SH-SY5Y (cell line): ENCODE measurements around the gene BBS9.

Experiments used
- GATA2 ChIP-seq: IDR thresholded peaks from 2 replicates; pipeline ENCODE4 v1.6.1; 2011; ENCODE audit warnings: mild to moderate bottlenecking, low read depth, low read length
- GATA3 ChIP-seq: IDR thresholded peaks from 2 replicates; pipeline ENCODE4 v1.6.1; 2011; ENCODE audit warnings: low read depth, mild to moderate bottlenecking, low read length, moderate library complexity

BBS9 gene

DNA sequence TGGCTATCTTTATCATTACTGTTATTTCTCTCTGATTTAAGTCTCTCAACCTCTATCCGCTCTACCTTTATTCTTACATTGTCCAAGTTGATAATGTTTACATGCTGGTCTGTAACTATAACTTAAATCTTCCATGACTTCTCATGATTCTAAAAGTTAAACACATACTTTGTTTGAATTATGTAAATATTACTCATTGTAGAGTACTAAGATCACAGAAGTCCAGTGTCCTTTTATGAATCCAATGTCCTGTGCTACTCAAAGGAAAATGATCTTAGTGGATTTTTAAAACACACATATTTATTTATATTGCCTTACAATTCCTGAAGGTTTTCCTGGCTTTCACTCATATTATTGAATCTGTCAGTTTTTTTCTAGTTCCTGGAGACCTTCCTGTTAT is 70.9 kb downstream of the BBS9 start:
- TF ChIP-seq GATA2: no peak
- TF ChIP-seq GATA3: no peak

DNA sequence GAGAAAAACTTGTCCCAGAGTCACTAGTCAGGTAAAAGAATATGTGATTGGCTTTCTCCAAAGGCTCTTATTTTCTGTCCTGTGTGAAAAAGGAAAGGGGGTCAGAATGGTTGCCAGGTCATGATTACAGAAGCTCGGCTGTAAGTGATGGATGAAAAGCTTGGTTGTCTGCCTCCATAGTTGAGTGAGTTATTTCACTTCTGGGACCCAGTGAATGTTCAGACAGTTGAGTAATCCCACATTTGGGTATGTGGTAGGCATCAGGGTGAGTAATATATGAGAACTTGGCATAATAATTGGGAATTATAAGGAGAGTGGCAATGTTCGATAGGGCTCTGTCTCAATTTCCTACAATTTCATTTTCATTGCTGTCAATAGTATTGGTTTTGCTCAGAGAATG is 72.5 kb downstream of the BBS9 start:
- no peak for TF ChIP-seq GATA3
- no peak for TF ChIP-seq GATA2

DNA sequence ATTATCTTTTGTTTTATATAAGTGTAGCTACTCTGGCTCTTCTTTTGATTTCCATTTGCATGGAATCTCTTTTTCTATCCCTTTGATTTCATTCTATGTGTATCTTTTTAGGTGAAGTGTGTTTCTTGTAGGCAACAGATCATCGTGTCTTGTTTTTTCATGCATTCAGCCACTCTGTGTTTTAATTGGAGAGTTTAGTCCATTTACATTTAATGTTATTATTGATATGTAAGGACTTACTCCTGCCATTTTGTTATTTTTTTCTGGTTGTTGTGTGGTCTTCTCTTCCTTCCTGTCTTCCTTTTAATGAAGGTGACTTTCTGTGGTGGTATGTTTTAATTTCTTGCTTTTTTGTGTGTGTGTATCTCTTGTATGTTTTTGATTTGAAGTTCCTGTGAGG is 81.6 kb downstream of the BBS9 start:
- TF ChIP-seq GATA3: no peak
- TF ChIP-seq GATA2: no peak

DNA sequence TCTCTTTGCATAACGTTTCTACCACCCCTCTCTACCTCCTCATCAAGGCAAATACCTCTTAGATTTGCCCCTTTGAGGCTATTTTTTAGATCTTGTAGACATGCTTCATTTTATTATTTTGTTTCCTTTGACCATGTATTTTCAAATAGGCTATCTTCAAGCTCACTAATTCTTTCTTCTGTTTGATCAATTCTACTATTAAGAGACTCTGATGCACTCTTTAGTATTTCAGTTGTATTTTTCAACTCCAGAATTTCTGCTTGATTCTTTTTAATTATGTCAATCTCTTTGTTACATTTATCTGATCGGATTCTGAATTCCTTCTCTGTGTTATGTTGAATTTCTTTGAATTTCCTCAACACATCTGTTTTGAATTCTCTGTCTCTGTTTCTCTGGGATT is 82.8 kb downstream of the BBS9 start:
- TF ChIP-seq GATA3 (no peak), GATA2 (no peak)

DNA sequence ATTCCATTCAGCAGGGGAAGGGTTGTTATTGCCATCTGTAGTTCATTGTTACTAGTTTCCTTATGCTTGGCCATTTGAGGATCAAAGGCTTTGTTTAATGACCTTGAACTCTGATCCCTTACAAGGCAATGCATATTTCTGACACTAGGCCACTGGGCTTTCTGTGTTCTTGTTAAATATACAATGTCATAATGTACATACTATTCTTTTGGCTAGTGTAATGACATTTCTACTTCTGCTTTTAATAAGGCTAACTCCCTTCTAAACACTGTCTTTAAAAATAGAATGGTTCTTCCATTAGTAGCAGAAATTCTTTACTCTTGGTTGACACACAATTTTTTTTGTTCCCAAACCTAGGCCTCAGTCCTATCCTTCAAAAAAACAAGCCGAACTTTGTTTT is 86.6 kb downstream of the BBS9 start:
- TF ChIP-seq GATA3 (no peak), GATA2 (no peak)

DNA sequence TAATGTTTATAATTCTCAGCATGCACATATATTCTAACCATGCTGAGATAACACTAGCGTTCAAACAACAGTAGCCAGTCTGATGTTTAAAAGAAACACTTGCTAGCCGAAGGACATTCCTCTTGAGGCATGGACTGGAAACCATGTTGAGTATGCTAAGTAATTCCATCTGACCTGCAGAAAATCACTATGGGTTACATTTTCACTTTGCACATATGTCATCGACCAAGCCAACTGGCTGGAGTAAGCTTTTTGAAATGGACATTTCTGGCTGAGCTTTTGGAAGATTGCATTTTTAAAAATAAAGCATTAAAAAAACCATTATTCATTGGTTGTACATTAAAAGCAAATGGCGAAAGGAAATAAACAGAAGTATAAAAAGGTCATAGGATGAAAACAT is 88.2 kb downstream of the BBS9 start:
- TF ChIP-seq GATA2 (no peak), GATA3 (no peak)

DNA sequence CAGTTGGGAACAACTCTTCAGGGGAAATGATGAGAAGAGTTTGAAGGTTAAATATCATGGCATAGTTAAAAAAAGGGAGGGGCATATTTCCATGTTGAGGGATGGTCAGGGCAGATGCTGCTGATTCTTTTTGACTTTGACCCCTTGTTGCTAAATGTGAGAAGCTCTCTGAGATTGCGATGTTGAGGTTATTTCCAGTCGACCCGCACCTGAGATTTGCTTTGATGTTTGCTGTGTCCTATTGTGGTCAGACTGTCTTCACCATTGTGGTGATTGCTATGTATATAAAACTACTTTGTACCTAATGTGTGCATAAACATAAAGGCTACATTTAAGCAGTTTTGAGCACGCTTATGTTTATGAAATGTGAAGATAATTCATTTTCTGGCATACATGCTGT is 90.9 kb downstream of the BBS9 start:
- TF ChIP-seq GATA3: no peak
- TF ChIP-seq GATA2: no peak

DNA sequence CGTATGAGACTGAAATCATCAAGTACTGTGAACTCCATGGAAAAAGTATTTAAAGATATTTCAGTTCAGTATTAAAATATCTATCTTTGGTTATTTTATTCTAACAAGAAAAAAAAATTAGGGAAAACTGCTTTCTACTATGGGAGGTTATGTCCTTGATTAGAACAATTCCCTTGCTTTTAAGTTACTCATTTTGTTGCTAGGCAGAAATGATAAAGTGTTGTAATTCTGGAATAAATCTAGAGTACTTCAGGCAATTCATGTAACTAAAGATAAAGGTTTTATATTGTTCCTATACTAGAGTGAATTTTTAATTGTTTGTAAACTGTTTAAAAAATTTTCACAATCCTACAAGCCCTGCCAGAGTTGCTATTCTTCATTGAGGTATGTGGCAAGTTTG is 92.0 kb downstream of the BBS9 start:
- no peak for TF ChIP-seq GATA3
- TF ChIP-seq GATA2: no peak

DNA sequence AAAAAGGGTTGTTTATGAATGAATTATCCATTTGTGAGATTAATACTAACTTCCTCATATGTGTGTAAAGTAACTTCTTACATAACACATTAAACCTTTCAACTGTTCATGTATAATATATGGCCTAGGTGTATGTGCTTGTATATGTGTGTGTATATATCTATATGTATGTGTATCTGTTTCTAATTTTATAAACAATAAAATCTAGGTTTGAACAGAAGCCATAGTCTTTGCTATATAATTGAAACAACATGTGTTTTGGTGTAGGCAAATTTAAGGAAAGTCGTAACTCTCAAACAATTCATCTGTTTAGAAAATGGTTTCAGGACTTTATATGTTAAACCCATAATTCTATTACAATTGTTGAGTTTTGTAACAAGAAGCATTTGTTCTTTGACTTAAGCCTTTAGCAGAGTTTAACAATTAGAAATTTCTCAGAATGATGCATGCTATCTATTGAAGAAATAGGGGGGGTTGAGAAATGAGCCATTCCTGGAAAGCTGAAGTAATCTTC is 103.3 kb downstream of the BBS9 start:
- TF ChIP-seq GATA3 (no peak), GATA2 (no peak)

DNA sequence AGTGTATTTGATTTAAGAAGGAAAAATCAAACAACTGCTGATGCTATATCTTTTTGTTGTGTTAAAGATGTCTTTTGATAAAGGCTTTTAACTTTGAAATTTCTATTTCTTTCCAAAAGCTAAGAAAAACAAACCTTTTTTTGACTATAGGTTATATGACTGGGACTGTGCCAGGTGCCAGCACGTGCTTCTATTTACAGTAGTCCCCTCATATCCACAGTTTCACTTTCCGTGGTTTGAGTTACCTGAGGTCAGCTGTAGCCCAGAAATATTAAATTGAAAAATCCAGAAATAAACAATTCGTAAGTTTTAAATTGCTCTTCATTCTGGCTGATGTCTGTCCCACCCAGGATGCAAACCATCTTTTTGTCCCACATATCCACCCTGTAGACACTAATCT is 104.3 kb downstream of the BBS9 start:
- no peak for TF ChIP-seq GATA3
- no peak for TF ChIP-seq GATA2

DNA sequence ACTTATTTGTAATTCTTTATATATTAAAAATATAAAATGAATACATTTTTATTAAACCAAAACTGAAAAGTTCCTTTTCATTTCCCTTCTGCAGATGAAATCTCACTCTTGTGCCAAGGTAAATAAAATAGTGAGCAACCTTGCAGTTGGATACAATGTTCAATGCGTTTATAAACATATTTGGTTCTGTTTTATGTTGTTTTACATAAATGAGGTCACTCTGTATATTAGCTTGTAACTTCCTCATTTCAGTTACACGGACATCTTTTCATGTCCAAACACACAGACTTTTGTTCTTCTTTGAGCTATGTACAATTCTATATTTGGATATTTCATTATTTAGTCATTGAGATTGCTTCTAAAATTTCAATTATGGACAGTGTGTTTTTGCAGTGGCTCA is 107.7 kb downstream of the BBS9 start:
- TF ChIP-seq GATA3 (no peak), GATA2 (no peak)

DNA sequence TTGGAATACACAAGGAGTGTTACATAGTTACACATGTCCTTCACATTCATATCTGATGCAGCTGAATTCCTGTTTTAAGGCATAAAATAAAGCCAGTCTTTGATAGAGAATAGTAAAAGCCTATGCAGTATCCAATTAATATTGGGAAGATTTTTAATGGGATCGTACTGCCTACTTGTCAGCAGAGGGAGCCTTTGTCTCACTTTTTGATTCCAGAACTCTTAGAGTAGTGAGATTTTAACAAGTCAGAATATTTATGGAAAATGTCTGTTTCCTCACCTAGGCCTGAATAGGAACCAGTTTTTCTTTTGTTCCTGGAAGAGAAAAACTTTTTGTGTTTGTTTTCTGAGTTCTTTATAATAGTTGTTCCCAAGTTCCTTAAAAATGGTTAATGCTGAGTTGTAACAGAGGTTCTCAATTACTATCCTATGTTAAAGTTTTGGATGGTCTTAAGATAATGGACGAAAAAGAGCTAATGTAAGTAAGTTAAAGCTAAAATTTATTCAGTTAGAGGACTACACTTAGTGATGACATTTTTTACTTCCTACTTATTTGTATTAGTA is 114.0 kb downstream of the BBS9 start:
- TF ChIP-seq GATA2 (no peak), GATA3 (no peak)

DNA sequence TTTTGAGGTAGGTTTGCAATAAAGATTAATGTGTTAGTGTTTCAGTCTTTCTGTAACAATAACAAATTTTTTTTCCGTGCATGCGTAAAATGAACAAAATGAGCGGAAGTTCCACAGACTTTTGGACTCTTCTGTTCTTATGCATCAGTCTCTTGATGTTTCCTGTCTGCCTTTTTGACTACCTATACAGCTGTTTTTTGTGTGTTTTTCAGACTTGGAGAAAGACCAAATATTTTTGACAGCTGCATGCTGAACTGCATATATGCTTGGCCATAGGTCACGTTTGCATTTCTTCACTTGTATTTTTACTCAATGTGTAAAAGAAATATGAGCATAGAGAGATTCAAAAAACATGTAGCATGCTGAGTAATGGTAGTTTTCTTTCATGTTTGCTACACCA is 119.3 kb downstream of the BBS9 start:
- no peak for TF ChIP-seq GATA2
- no peak for TF ChIP-seq GATA3

DNA sequence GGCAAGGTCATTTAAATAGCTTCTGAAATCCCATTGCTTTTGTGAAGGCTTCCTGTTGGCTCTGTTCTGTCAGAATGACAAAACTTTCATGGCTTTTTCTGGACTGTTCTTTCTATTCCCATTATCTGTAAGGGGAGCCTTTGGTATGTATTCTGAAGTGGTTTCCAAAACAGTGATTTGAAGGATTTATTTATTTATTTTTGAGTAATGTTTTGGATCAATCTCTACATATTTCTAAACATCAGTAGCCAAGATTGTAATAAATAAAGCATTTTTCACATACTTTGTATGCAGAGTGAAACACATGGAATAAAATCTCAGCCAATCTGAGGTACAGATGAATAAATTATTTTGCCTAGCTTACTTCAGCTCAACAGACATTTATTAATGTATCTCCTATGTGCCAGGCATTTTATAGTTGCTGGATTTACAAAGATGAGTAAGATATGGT is 121.1 kb downstream of the BBS9 start:
- TF ChIP-seq GATA2: no peak
- no peak for TF ChIP-seq GATA3

DNA sequence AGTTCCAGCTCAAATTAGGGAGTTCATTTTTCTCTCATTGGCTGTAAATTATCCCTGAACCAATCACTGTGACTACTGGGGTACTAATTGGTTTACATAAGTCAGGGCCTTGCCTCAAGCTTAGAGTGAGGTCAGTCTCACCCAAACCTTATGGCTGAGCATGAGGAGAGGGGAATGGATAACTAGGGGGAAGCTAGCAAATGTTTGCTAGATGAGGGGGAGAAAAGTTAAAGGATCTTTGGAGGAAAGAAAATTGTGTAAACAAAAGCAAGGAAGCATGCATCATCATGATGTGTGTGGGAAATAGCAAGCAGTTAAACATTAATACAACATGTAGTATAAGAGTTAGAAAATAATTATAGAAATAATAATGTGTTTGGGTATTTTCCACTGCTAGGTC is 121.9 kb downstream of the BBS9 start:
- no peak for TF ChIP-seq GATA2
- TF ChIP-seq GATA3: no peak

DNA sequence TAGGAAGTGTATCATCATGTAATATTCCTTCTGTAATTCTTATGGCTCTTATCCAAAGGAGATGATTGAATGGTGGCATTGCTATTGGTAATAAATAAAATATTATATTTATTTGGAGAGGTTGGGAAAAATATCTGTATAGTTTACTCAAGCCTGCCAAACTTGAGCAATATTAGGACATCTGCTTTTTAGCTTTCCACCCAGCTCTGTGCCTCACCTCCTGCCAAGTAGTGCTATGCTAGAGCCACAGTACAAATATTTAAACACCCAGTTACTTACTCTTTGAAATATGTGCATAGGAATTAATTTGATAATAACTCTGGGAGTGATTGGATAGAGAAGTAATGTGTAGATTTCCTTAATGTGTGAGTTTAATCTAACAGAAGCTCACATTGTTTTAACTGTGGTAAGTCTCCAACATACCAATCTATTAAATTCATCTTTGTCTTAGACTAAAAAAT is 129.2 kb downstream of the BBS9 start:
- TF ChIP-seq GATA2 (no peak), GATA3 (no peak)

DNA sequence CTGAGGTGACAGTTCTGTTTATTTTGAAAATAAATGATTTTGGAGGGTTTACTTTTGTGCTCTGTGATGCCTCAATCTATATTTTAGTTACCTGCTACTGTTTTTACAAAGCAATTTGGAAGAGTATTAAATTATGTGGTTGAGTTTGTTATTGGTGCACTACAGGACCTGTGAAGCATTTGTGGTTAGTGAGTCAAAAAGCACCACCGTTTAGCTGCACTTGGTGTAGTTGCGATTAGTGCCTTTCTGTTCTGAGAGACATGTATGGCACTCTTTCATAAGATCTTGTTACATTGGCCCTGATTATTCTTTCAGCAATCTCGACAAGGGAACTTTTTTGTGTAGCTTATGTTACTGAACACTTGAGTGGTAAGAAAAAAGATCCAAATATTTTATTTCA is 132.2 kb downstream of the BBS9 start:
- TF ChIP-seq GATA2: no peak
